SK-N-SH treated with all-trans-retinoic acid at 6 μM for 48 hours (cell line): ENCODE data around the gene HMOX1.
A peak's percentile ranks its signal among the peaks of the same experiment; 100 is the strongest.

Experiments used
- ATAC-seq: fragments of 200-7000 bp; cut with Tn5 transposase; 3 replicates; pipeline ENCODE4 v1.9.1; 2020; ENCODE audit warnings: mild to moderate bottlenecking, moderate library complexity
- ARNTL ChIP-seq: fragments of 450-650 bp; formaldehyde crosslinking; IDR thresholded peaks from 2 replicates; pipeline ENCODE4 v1.5.0; 2020; ENCODE audit warnings: low read depth, mild to moderate bottlenecking, moderate library complexity, borderline replicate concordance
- BACH2 ChIP-seq: fragments of 250-450 bp; sonication (Bioruptor Pico); IDR thresholded peaks from 2 replicates; pipeline ENCODE4 v1.9.0; 2021; ENCODE audit warnings: mild to moderate bottlenecking, borderline replicate concordance
- CREB5 ChIP-seq: fragments of 250-450 bp; sonication (Bioruptor Pico); IDR thresholded peaks from 2 replicates; pipeline ENCODE4 v1.5.1; 2020; ENCODE audit warnings: low read depth, mild to moderate bottlenecking, moderate library complexity
- CSDC2 ChIP-seq: fragments of 250-450 bp; sonication (Bioruptor Pico); IDR thresholded peaks from 2 replicates; pipeline ENCODE4 v1.5.0; 2020; ENCODE audit warnings: mild to moderate bottlenecking, moderate library complexity
- CSRNP3 ChIP-seq: fragments of 250-450 bp; sonication (Bioruptor Pico); IDR thresholded peaks from 2 replicates; pipeline ENCODE4 v1.5.1; 2021; ENCODE audit warnings: mild to moderate bottlenecking, moderate library complexity
- ESRRG ChIP-seq: fragments of 250-450 bp; sonication (Bioruptor Pico); IDR thresholded peaks from 2 replicates; pipeline ENCODE4 v1.6.1; 2021; ENCODE audit warnings: mild to moderate bottlenecking
- ISL1 ChIP-seq: fragments of 250-450 bp; sonication (Bioruptor Pico); IDR thresholded peaks from 2 replicates; pipeline ENCODE4 v2.1.2; 2022; ENCODE audit warnings: mild to moderate bottlenecking, moderate library complexity
- OSR1 ChIP-seq: fragments of 250-450 bp; sonication (Bioruptor Pico); IDR thresholded peaks from 2 replicates; pipeline ENCODE4 v1.8.0; 2022; ENCODE audit warnings: moderate library complexity, mild to moderate bottlenecking, inconsistent platforms
- PATZ1 ChIP-seq: fragments of 250-450 bp; sonication (Bioruptor Pico); IDR thresholded peaks from 2 replicates; pipeline ENCODE4 v1.8.0; 2020; ENCODE audit warnings: mild to moderate bottlenecking, moderate library complexity, borderline replicate concordance
- PPARA ChIP-seq: fragments of 250-450 bp; sonication (Bioruptor Pico); IDR thresholded peaks from 2 replicates; pipeline ENCODE4 v1.5.0; 2020; ENCODE audit warnings: mild to moderate bottlenecking, borderline replicate concordance
- SNAI2 ChIP-seq: fragments of 250-450 bp; sonication (Bioruptor Pico); IDR thresholded peaks from 2 replicates; pipeline ENCODE4 v1.5.0; 2020; ENCODE audit warnings: mild to moderate bottlenecking, moderate library complexity
- TCF4 ChIP-seq: fragments of 250-450 bp; sonication (Bioruptor Pico); IDR thresholded peaks from 2 replicates; pipeline ENCODE4 v1.8.0; 2021; ENCODE audit warnings: mild to moderate bottlenecking, moderate library complexity, borderline replicate concordance
- TOX ChIP-seq: fragments of 250-450 bp; sonication (Bioruptor Pico); IDR thresholded peaks from 2 replicates; pipeline ENCODE4 v1.8.0; 2021; ENCODE audit warnings: mild to moderate bottlenecking, moderate library complexity, borderline replicate concordance
- TSHZ2 ChIP-seq: fragments of 250-450 bp; sonication (Bioruptor Pico); IDR thresholded peaks from 2 replicates; pipeline ENCODE4 v1.5.0; 2020; ENCODE audit warnings: mild to moderate bottlenecking, moderate library complexity
- ZC3H10 ChIP-seq: fragments of 250-450 bp; sonication (Bioruptor Pico); IDR thresholded peaks from 2 replicates; pipeline ENCODE4 v1.5.1; 2021; ENCODE audit warnings: mild to moderate bottlenecking, moderate library complexity
- ZFP3 ChIP-seq: fragments of 250-450 bp; sonication (Bioruptor Pico); IDR thresholded peaks from 2 replicates; pipeline ENCODE4 v1.5.0; 2020; ENCODE audit warnings: mild to moderate bottlenecking, moderate library complexity
- ZFP30 ChIP-seq: fragments of 450-650 bp; formaldehyde crosslinking; IDR thresholded peaks from 2 replicates; pipeline ENCODE4 v1.5.0; 2022; ENCODE audit warnings: mild to moderate bottlenecking, moderate library complexity
- ZNF565 ChIP-seq: fragments of 450-650 bp; formaldehyde crosslinking; conservative IDR thresholded peaks from 2 replicates; pipeline ENCODE4 v1.5.0; 2020; ENCODE audit warnings: low read depth, mild to moderate bottlenecking, moderate library complexity
- ZNF70 ChIP-seq: fragments of 450-650 bp; formaldehyde crosslinking; IDR thresholded peaks from 2 replicates; pipeline ENCODE4 v1.5.0; 2020; ENCODE audit warnings: mild to moderate bottlenecking, moderate library complexity
- ZNF8 ChIP-seq: fragments of 450-650 bp; formaldehyde crosslinking; IDR thresholded peaks from 2 replicates; pipeline ENCODE4 v1.5.0; 2020; ENCODE audit warnings: mild to moderate bottlenecking, moderate library complexity
- TF ChIP-seq, protein P1 (sequence below): fragments of 250-450 bp; sonication (Bioruptor Pico); IDR thresholded peaks from 2 replicates; pipeline ENCODE4 v1.8.0; 2021; ENCODE audit warnings: low read depth, mild to moderate bottlenecking, moderate library complexity, borderline replicate concordance

Gene HMOX1

GRCh38 chr22:35348703-35349102, 32.2 kb upstream of the HMOX1 start (continued):
- TF ChIP-seq TSHZ2, result no peak
- TF ChIP-seq TOX (CRISPR knock-in tag), result no peak

- TF ChIP-seq OSR1 (CRISPR knock-in tag) (no peak), ZNF70 (CRISPR knock-in tag) (no peak), PATZ1 (no peak), ZFP3 (CRISPR knock-in tag) (no peak), TCF4 (CRISPR knock-in tag) (no peak), CREB5 (no peak), ZFP30 (CRISPR knock-in tag) (no peak), ARNTL (CRISPR knock-in tag) (no peak), PPARA (CRISPR knock-in tag) (no peak), CSRNP3 (CRISPR knock-in tag) (no peak), ZC3H10 (no peak), ESRRG (CRISPR knock-in tag) (no peak), TOX (CRISPR knock-in tag) (no peak), SNAI2 (no peak), ZNF8 (CRISPR knock-in tag) (no peak), ISL1 (no peak), ZNF565 (no peak)
- TF ChIP-seq, protein P1, sequence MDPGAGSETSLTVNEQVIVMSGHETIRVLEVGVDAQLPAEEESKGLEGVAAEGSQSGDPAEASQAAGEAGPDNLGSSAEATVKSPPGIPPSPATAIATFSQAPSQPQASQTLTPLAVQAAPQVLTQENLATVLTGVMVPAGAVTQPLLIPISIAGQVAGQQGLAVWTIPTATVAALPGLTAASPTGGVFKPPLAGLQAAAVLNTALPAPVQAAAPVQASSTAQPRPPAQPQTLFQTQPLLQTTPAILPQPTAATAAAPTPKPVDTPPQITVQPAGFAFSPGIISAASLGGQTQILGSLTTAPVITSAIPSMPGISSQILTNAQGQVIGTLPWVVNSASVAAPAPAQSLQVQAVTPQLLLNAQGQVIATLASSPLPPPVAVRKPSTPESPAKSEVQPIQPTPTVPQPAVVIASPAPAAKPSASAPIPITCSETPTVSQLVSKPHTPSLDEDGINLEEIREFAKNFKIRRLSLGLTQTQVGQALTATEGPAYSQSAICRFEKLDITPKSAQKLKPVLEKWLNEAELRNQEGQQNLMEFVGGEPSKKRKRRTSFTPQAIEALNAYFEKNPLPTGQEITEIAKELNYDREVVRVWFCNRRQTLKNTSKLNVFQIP, result no peak
- no peak for ATAC-seq
These were observed 31.6 kb upstream of the HMOX1 start for GRCh38 chr22:35349368-35349703.

DNA sequence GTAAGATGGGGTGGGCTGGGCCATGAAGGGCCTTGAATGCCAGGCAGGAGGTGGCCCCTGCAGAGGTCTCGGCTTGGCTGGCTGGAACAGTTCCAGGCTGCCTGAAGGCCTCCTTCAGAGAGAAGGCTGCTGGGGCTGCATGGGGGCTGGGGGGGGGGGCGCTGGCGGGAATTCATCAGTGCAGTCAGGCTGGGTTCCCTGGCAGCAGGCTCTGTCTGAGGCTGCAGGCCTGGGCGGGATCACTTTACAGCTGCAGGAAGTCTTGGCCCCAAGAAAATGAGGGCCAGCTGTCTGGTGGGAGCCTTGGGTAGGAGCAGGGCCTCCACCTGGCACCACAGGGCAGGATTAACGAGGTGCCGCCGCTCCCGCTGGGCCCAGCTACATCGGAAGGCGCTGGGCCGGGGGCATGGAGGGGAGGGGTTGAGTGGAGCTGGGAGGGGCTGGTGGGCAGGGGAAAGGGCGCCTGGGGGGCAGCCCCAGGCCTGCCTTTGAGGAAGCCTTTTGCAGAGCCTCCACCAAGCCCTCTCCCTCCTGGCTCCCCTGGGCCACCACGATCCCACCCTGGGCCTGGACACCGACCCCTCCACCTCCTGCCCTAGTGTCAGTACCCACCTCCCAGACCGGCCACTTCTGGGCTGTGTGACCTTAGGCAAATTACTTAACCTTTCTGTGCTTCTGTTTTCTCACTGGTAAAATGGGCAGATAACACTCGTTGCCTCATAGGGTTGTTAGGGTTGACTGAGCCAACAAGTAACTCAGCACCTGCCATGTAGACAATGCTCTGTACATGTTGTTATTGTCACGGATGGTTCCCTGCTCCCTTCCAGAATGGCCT, 31.0 kb upstream of the HMOX1 start:
- peak; percentile 44 for ATAC-seq
- TF ChIP-seq PPARA (CRISPR knock-in tag) (no peak), ZC3H10 (no peak), SNAI2 (no peak), ARNTL (CRISPR knock-in tag) (no peak), CSRNP3 (CRISPR knock-in tag) (no peak), CSDC2 (CRISPR knock-in tag) (no peak), ESRRG (CRISPR knock-in tag) (no peak), ZNF8 (CRISPR knock-in tag) (no peak), BACH2 (no peak), ZFP3 (CRISPR knock-in tag) (no peak)
- TF ChIP-seq, protein P1, result no peak
